ENCODE data around the gene FAM170B.

The FAM170B gene

DNA sequence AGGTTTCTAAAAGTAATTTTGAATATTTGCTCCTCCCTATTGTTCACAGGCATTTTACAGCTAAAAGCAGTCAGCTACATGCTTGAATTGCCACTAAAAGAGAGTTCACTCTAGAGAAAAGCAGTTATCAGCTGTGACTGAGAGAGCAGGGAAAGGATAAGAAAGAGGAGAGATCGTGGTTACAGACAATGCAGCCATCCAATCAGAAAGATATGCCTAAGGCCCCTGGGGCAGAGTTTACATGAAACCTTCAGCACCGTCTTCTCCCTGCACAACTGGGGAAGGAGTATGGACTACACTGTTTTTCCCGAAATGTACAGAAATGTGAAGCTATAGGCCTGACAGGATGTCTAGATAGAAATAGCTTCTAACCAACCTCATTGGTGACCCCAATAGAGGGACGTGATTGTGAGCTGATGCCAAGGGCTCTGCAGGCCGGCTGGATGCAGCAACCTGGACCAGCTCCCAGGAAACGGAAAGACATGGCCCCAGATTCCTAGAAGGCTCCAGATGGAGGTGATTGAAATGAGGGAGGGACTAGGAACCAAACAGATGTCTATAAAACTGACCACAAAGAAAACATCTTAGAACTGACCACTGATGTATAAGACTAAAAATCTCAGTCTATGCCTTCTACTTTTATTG, 15.3 kb downstream of the FAM170B start:
- no peak for DNase-seq

DNA sequence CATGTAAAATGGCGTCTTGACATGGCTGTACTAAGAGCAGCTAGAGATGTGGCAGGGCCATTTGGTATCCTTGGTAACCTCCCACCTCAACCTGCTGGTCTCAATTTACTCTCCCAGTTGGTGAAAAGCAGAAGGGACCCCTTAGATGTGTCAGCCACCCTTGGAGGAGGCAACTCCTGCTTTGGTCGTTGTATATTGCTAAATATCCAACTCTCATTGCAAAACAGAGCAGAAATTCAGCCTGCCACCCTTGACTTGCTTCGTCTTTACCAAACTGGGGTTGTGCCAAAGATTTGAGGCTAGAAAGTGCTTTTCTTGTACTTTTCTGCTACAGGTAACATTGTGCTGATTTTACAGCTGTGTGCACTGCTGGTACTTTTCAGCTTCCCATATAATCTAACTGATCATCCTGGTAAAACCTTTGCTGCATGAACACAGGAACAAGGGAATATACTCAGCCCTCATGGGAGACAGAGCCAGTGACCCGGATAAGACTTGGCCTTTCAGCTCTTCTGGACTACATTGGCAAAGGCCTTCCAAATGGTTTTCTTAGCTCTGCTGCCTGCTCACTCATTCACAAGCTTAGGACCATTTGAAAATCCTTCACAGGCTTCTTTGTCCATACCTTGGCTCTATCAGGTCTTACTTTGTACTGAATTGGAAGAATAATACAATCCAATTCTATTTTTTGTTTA, 16.3 kb downstream of the FAM170B start:
- DNase-seq, result no peak

DNA sequence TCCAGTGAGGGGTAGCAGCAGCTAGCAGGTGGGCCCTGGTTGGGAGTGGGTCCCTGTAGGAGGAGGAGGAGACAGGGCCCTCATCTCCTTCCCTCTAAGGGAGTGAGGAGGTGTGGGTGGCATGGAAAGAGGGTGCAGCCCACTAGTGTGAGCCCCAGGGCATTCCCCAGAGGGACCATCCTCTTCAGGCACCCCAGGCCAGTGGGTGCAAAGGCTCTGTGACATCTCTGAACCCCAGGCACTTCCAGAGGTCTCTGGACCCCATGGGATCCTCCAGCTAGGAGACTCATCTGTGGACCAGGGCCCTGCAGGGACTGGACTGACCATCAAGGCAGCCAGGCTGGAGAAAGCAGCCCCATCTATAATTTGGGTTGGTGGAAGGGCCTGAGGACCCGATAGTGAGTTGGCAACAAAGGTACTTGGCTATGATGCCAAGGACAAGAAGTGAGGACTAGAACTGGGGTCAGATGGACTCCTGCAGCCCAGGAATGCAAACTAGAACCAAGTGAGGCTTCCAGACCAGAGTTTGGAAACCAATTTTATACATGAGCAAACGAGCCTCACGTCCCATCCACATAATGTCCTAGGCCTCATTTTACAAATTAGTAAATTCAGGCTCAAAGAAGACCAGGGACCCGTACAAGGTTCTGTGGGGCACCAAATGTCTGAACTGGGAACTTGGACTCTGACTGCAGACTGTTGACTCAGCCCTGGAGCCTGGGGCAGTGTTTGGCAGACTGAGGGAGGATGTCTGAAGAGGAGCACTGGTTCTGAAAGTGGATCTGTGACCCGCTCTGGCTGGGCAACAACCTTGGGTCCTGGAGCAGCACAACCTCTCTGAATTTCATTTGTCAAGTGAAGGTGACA, 17.1 kb downstream of the FAM170B start:
- no peak for DNase-seq

DNA sequence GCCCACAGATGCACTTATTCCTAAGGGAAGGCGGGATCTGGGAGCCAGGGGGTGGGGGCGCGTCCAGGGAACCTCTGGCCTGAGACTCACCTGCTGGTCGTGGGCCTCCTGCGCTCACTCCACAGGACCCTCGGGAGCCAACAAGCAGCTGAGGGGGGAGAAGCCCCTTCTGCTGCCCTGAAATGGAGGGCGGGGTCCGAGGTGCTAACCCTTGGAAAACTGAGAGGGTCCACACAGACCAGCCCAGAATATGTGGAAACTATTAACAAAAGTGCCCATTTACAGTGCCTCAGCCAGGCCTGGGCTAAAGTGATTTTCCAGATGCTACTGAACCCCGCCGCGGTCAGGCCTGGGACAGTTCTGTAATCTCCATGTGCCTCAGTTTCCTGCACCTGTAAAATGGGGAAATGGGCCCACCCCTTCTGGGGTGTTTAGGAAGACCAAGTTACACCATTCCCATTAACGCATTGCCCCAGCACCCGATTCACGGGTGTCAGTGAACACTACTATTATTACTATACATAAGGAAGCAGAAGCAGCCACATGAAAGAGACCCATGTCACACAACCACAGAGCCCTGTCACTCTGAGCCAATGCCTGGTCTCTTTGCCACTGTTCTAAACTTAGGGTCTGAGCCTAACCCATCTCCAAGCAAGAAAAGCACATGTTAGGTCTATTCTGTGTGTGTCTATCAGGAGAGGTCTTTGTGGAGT, 17.9 kb downstream of the FAM170B start:
- DNase-seq, result no peak

DNA sequence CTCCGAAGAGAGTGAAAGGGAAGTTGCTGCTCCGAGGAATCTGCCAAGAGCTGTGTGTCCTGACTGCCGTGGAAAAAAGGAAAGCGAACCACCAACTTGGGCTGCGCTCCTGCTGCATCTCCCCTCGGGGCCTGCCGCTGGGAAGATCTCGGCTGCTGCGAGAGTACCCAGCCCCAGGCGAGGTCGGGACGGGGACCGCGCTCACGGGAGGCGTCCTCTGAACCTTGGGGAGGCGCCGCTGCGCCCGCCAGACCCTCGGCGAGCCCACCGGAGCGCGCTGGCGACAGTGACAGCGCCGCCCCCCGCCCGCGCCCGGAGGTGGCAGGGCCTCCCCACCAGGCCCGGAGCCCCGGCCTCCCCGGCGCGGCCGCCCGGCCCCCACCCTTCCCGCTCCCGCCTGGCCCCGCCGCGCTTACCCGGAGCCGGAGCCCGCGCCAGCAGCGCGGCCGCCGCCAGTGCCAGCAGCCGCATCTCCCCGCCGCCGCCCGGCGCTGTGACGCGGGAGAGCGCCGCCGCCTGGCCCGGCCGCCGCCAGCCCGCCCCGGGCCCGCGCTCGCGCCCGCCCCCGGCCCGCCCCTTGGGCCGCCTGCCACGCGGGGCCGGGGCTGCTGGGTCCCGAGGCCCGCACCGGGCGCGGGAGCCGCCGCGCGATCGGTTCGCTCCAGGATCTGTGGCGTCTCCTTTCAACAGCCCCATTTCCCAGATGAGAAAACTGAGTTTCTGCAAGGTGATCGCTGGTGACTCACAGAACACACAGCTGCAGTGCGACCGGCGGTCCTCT, 18.6 kb downstream of the FAM170B start, which contains the start of gene VSTM4:
TSS of gene VSTM4 (minus strand) at position 508 of the 781 bp plus-strand sequence. CDS start at position 471, 37 bp downstream.
- no peak for DNase-seq

DNA sequence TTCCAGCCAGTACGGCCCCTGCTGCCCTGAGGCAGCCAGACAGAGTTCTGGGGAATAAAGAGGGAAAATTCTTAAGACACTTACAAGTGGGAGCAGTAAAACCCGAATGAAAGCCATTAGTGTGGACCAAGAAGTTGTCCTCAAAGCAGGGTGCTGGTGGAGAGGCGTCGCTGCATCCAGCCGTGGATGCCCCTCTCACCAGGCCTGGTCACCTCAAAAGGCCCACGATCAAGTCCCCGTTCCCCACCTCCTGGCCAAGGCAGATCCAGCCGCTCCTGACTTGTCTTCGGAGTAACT, 19.2 kb downstream of the FAM170B start:
- DNase-seq, result no peak

DNA sequence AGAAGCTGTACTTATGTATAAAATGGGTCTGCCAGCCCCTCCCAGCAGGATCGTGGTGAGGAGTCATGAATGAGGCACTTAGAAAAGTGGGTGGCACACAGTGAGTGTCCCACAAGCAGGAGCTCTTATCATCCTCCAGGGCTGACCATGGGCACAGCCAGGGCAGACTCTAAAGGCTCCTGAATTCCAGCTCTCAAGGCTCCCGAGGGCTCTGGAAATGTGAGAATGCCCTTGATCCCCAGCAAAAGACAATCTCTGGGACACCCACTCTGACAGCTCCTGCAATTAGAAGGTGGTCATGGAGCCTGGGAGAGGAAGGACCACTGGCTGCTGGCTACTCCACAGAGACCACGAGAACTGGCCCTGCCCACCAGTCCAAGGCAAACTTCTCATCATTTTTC, 20.1 kb downstream of the FAM170B start:
- no peak for DNase-seq

DNA sequence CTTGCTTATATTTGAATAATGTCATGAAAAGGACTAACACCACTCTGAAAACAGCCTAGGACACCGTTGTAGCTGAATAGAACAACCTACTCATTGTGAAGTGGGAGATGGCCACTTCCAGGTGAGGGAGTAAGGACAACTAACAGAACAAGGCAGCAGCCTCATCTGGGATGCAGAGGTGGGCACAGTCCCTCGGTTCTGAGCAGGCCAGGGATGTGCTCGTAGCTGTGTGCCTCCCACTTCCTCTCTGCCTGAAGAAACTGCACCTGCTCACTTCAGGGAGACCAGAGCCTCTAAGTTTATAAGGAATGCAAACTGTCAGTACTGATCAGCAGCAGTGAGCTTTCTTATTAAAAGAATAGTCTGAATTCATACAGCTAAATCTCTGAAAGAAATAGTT, 21.0 kb downstream of the FAM170B start:
- DNase-seq, result no peak

DNA sequence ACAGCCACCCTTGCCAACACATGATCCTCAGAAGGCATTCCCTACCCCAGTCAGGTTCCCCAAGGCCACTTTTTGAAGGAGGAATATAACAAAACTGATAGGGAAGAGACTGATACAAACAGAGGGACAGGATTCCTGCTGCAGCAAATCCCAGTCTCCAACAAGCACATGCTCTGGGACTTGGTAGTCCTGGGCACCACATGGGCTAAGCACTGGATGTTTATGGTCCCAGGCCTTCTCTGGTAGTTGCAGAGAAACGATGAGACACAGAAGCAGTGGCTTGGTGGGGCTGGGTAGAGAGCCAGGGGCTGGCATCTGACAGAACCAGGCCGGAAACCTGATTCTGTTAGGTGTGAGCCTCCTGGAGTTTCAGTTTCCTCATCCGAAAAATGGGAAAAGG, 21.7 kb downstream of the FAM170B start:
- DNase-seq, result no peak

DNA sequence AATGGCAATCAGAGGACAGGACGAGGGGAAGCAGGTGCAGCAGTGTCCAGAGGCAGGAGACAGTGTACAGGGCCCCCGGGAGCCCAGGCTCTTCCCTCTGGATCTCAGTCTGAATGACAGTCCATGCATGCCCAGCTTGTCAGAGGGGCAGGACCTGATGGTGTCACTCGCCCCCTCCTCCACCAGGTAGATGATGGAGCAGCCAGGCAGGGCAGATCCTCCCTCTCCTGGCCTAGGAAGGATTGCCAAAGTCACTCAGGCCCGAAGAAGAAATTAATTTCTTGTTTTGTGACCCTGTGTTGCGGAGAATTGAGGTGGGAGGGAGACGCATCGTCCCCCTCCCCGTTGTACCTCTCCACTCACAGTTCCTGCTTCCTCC, 22.5 kb downstream of the FAM170B start:
- DNase-seq, result no peak

DNA sequence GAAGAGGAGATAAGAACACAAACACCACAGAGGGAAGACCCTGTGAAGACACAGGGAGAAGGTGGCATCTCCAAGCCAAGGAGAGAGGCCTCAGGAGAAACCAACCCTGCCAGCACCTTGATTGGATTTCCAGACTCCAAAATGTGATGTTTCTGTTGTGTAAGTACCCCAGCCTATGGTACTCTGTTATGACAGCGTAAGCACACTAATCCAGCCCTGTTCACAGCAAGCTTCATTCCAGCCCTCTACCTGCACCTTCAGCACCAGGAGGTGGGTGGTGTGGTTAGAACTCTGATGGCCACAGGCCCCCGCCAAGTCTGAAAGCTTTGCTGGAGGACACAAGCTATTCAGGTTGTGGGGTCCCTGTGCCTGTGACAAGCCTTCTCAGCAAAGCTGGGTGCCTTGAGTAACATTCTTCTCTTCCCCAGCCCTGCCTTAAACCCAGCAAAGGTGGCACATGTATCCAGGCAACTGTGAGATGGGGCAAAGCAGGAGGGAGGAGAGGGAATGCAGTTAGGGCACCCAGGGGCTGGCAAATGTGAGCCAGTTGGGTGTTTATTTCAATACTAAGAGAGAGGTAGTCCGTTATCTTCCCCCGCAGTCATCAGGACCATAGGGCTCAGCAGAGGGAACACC, 23.0 kb downstream of the FAM170B start:
- DNase-seq, result no peak

DNA sequence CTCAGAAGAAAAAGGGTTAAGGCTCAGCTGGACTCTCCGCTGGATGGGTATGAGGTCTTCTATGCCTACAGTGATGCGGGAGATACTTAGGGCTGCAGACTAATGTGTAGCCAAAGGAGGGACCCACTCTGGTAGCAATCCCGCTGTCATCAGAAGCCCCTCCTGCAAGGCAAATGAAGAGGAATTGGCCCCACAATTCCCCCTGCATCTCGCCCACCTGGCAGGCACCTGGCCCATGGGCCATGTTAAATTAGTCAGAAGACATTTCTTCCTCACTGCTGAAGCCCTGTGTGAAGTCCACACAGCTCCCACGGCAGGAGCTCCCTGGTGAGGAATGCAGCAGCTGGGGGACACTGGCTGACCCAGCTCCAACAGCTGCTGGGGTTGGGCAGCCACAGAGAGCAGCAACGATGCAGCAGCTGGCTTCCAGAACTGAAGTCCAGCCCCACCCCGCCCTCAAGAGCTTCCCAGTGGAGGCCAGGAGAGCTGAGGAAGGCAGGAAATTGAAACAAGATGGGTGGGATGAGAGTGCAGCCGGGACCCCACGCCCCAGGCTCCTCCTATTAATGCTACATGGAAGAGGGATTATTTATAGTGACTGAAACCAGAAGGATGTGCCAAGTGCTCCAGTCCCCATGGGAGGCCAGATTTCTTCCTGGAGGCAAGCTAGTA, 24.0 kb downstream of the FAM170B start:
- no peak for DNase-seq

DNA sequence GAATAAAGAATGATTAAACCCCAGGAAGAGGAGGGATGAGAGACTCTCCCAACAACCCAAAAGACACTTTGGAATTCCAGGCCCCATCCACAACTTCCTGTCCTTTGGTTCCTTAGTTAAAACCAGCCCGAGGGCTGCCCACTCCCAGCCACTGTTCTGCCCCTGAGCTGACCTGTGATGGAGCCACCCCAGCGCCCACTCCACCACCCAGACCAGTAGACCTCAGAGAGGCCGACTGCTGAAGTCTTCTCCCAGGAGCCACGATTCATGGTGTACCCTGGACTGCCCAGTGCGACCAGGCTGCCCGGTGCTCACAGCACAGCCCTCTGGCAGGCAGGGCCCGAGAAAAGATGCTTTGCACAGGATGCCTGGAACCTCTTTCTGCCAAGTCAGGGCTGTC, 25.2 kb downstream of the FAM170B start:
- DNase-seq, result no peak

DNA sequence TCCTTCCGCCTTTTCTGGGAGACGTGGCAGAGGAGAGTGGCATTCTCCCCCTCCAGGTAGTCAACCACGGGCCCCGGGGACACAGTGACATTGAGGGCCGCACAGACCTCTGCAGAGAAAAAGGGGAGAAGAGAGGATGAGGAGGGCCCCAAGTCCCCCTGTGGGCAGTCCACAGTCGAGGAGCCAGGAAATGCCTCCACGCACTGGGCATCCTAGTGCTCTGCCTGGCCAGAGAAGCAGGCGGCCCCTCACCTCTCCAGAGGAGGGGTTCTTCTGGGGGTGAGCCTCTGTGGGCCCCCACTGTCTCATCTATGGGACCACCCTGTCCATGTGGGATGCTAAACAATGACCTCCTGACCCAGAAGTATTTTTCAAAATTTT, 25.9 kb downstream of the FAM170B start:
- DNase-seq, result no peak

DNA sequence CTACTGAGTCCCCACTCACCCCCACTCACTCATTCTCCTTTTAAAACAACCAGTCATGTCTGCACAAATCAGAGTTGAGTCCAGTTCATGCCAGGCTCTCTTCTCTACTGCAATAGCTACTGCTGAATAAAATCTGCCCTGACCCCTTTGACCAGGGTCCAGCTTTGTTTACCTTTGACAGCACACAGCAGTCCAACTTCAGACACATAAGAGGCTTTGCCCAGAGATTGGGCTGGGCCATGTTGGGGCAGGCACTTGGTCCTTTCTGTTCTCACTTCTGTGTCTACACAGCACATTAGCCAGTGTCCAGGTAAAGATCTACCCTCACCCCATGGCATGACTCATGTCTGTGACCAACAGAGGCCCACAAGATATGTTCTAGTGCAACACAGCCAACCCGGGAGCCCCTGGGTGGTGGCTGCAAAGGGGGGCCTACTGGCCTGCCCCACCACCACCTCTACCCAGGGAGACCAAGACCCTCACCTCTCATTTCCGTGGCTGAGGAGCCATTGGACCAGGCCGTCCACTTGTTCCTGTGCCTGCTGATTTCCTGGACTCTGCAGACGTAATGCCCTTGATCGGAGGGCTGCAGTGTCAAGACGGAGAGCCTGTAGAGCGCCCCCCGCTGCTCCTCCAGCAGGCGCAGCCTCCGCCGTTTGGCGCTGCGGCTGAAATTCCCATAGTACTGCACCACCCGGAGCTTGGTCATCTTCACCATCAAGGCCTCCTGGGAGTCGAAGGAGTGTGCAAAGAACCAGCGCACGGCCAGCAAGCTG, 26.5 kb downstream of the FAM170B start:
- no peak for DNase-seq

DNA sequence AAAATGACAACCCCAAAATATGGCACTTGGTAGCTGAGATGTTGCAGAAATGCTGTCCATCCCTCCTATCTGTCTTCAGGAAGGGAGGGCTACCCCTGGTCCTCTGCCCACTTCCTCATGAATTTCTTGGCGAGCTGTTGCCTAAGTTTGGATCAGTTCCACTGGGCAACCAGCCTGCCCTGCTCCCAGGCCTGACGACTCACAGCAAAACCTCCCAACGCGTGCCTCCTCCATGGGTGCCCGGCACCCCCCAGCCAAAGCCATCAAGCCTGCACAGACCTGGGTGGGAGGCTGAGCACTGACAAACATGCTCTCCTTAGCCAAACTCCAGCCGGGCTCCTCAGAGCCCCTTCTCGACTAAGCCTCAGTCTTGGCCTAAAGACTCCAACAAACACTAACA, 27.4 kb downstream of the FAM170B start:
- no peak for DNase-seq

DNA sequence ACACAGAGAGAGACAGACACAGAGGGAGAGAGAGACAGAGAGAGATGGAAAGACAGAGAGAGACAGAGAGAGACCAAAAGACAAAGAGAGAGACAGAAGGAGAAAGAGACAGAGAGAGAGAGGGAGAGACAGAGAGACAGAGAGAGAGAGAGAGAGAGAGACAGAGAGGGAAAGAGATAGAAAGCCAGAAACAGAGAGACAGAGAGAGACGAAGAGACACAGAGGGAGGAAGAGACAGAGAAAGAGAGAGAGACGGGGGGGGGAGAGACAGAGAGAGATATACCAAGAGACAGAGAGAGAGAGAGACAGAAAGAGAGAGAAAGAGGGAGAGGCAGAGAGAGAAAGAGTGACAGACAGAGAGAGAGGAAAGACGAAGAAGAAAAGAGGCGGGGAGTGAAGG, 28.7 kb downstream of the FAM170B start:
- no peak for DNase-seq

DNA sequence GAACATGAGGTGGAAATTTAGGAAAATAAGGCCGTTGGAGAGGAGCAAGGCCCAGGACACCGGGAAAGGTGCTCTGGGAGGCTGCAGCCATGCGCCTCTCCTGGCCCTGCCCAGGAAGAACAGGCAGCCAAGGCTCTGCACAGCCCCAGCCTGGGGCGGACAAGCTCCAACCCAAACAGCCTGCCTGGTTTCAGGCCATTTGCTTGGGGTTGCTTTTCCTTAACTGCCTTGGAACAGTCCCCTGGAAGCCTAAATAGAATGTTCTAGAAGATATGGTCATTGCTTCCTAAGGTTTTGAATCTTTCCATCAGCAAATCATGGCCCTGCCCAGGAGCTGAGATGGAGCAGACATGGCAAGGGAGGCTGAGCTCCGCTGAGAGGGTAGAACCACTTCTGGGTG, 29.5 kb downstream of the FAM170B start:
- no peak for DNase-seq

DNA sequence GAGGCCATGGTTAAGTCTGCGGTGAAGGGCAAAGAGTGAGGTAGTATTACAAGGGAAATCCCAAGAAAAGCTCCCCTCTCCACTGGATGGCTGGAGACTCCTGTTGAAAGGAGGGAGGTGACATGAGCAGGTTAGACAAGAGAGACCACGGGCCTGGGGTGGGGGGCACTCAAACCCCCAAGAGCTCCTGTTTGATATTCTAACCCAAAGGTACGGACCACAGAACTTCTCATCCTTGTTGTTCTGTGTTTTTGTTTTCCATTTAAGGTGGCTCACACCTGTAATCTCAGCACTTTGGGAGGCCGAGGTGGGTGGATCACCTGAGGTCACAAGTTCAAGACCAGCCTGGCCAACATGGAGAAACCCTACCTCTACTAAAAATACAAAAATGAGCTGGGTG, 30.1 kb downstream of the FAM170B start:
- DNase-seq, result no peak

DNA sequence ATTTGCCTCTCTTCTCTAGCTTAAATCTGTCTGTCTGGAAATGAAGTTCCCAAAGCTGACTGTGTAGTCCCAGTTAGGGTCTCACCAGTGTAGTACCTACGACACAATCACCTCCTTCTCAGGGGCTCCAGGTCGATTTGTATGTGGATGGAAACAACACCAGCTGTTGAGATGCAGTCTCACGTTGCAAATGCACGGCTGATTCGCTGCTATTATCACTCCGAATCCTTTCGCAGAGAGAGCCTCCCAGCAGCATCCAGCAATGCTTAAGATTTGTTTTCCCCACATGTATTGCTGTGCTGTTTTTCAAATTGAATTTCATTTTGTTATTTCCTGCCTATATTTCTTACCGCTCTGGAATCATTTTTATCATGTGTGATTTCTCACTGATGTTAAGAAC, 34.8 kb downstream of the FAM170B start:
- DNase-seq, result no peak
